ENCODE measurements around the gene DPP9.

DNA sequence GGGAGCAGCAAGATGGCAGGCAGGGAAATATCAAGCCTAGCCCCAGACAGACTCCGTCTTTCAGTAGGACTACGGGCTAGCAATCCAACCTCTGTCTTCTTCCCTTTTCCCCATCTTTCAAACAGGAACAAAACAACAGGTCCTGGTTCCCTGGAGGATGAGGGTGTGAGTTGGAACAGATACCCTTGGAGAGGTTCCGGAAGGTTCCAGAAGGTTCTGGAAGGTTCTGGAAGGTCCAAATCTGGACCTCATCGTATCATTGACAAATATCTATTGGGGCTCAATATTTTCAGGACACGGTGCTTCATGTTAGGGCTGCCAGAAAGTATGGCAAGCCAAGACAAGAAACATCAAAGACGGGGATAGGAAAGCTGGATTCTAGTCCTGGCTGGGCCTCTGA is 39.4 kb upstream of the DPP9 start:
- TF ChIP-seq POLR2AphosphoS5 (IDR thresholded peaks at IDR 0.05; ENCODE audit: insufficient read depth in 1 of 2, low read depth in 1 of 2) (no peak), POLR2A (IDR thresholded peaks at IDR 0.05) (no peak), CTCF (IDR thresholded peaks at IDR 0.05) (no peak)
